ENCODE measurements around the gene AGAP6.
"Not testable (repeated sequence)": the region's sequence is repeated elsewhere in the genome, so short reads cannot be mapped to it uniquely, and the experiment has no call there.

Gene AGAP6

DNA sequence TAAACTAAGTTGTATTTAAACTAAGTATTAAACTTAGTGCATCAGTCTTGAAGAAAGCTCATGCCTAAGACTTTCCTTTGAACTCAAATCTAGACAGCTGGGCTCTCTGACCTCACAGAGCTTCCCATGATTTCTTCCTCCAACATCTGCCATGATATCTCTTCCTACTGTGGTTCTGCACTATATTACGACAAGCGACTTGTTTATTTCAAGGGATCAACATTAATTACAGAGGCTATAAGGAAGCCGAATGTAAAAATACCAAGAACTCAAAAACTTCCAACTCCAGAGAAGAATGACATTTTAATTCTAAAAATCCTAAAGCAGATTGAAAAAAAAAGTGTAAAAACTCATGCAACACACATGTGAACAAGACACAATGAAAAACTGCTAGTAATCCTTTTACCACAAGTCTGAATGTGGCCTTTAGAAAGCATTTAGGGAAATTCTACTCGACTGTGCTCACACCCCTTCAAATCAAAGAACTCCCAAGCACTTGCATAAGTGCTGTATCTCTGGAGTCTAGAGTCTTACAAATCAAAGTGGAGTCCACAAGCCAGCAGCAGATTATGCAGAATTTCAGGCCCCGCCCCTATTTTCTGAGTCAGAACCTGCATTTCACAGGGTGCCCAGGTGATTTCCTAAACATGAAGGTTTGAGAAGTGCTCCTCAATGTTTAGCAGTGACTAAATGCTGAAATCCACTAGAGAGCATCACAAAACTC lies 56.9 kb downstream of the AGAP6 start:
- Histone ChIP-seq H3K27me3 (ENCODE audit: control insufficient read depth, insufficient read depth, low read length) (no peaks in the 10 kb centered on the region), H2AFZ (no peak overlapping the region), H3K27ac (no peak overlapping the region), H3K9me3 (ENCODE audit: control insufficient read depth, low read length) (no peaks in the 10 kb centered on the region), H3K4me3 (ENCODE audit: low read depth, low read length) (no peak overlapping the region), H3K79me2 (no peaks in the 10 kb centered on the region), H3K9ac (no peak overlapping the region), H3K36me3 (ENCODE audit: control insufficient read depth, insufficient read depth, low read length) (no peaks in the 10 kb centered on the region), H3K4me2 (ENCODE audit: low read length) (no peak overlapping the region), H3K4me1 (no peaks in the 10 kb centered on the region)
- TF ChIP-seq, protein P1, sequence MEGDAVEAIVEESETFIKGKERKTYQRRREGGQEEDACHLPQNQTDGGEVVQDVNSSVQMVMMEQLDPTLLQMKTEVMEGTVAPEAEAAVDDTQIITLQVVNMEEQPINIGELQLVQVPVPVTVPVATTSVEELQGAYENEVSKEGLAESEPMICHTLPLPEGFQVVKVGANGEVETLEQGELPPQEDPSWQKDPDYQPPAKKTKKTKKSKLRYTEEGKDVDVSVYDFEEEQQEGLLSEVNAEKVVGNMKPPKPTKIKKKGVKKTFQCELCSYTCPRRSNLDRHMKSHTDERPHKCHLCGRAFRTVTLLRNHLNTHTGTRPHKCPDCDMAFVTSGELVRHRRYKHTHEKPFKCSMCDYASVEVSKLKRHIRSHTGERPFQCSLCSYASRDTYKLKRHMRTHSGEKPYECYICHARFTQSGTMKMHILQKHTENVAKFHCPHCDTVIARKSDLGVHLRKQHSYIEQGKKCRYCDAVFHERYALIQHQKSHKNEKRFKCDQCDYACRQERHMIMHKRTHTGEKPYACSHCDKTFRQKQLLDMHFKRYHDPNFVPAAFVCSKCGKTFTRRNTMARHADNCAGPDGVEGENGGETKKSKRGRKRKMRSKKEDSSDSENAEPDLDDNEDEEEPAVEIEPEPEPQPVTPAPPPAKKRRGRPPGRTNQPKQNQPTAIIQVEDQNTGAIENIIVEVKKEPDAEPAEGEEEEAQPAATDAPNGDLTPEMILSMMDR (IDR thresholded peaks at IDR 0.05) = no peak

GRCh38 chr10:50046457-50046856 lies 58.3 kb downstream of the AGAP6 start:
- H3K27ac ChIP-seq; H3K9me3 ChIP-seq (ENCODE audit: control insufficient read depth, low read length); H3K4me1 ChIP-seq; H2AFZ ChIP-seq; H3K36me3 ChIP-seq (ENCODE audit: control insufficient read depth, insufficient read depth, low read length); H3K9ac ChIP-seq; H3K27me3 ChIP-seq (ENCODE audit: control insufficient read depth, insufficient read depth, low read length); H3K79me2 ChIP-seq; H3K4me3 ChIP-seq (ENCODE audit: low read depth, low read length); H3K4me2 ChIP-seq (ENCODE audit: low read length): not testable (repeated sequence)

DNA sequence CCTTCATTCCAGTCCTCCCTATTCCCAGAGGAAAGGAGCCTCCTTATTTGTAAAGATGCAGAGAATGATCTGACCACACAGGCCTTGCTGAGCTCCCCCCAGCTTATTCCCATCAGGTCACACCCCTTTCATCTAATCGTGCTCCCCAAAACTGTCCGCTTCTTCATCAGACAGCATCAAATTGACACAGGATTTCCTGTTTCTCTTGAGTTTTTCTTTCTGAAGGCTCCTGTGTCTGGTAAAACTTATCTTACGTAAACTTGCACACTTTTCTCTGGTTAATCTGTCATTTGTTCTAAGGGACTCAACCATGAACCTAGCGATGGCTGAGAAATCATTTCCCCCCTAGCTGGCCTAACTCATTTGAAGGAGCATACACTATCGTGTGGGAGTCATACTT lies 59.4 kb downstream of the AGAP6 start:
- H3K9ac ChIP-seq; H3K4me1 ChIP-seq; H3K4me2 ChIP-seq (ENCODE audit: low read length); H2AFZ ChIP-seq; H3K36me3 ChIP-seq (ENCODE audit: control insufficient read depth, insufficient read depth, low read length); H3K27me3 ChIP-seq (ENCODE audit: control insufficient read depth, insufficient read depth, low read length); H3K27ac ChIP-seq; H3K4me3 ChIP-seq (ENCODE audit: low read depth, low read length); H3K79me2 ChIP-seq; H3K9me3 ChIP-seq (ENCODE audit: control insufficient read depth, low read length): not testable (repeated sequence)

GRCh38 chr10:50051995-50052660 lies 63.9 kb downstream of the AGAP6 start:
- not testable (repeated sequence) for H3K9ac ChIP-seq; H3K9me3 ChIP-seq (ENCODE audit: control insufficient read depth, low read length); H3K36me3 ChIP-seq (ENCODE audit: control insufficient read depth, insufficient read depth, low read length); H3K27ac ChIP-seq; H3K4me3 ChIP-seq (ENCODE audit: low read depth, low read length); H2AFZ ChIP-seq; H3K79me2 ChIP-seq; H3K4me2 ChIP-seq (ENCODE audit: low read length); H3K4me1 ChIP-seq; H3K27me3 ChIP-seq (ENCODE audit: control insufficient read depth, insufficient read depth, low read length)

DNA sequence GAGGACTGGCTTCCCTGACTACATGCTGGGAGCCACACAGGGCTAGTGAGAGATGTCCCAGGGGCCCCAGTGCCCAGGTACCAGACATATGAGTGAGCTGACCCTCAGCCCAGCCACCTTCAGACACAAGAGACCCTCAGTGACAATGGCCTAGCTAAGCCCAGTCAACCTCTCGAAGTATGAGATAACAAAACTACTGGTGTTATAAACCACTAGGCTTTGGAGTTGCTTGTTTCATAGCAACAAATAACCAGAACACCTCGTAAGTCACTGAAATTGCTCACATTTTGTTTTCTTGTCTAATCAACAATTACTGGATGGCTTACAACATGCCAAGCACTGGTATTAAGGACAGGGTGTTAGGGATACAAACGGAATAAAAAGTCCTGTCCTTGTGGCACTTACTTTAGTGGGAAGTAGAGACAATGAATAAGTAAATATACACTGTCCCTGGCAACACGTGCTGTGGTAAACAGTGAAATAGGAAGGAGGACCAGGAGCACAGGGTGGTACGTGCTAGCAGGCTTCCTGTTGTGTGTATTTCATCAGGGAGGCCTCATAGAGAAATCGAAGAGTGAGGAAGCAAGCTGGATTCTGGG lies 64.7 kb downstream of the AGAP6 start:
- not testable (repeated sequence) for H3K4me2 ChIP-seq (ENCODE audit: low read length); H3K27me3 ChIP-seq (ENCODE audit: control insufficient read depth, insufficient read depth, low read length); H2AFZ ChIP-seq; H3K36me3 ChIP-seq (ENCODE audit: control insufficient read depth, insufficient read depth, low read length); H3K4me3 ChIP-seq (ENCODE audit: low read depth, low read length); H3K9me3 ChIP-seq (ENCODE audit: control insufficient read depth, low read length); H3K27ac ChIP-seq; H3K79me2 ChIP-seq; H3K9ac ChIP-seq; H3K4me1 ChIP-seq

GRCh38 chr10:50055494-50056292 lies 67.5 kb downstream of the AGAP6 start:
- not testable (repeated sequence) for H3K4me1 ChIP-seq; H3K4me2 ChIP-seq (ENCODE audit: low read length); H3K27me3 ChIP-seq (ENCODE audit: control insufficient read depth, insufficient read depth, low read length); H3K79me2 ChIP-seq; H2AFZ ChIP-seq; H3K9ac ChIP-seq; H3K36me3 ChIP-seq (ENCODE audit: control insufficient read depth, insufficient read depth, low read length); H3K9me3 ChIP-seq (ENCODE audit: control insufficient read depth, low read length); H3K27ac ChIP-seq; H3K4me3 ChIP-seq (ENCODE audit: low read depth, low read length)

GRCh38 chr10:50056654-50057053 lies 68.4 kb downstream of the AGAP6 start:
- H3K4me3 ChIP-seq (ENCODE audit: low read depth, low read length); H3K4me2 ChIP-seq (ENCODE audit: low read length); H3K79me2 ChIP-seq; H3K27ac ChIP-seq; H2AFZ ChIP-seq; H3K4me1 ChIP-seq; H3K27me3 ChIP-seq (ENCODE audit: control insufficient read depth, insufficient read depth, low read length); H3K9ac ChIP-seq; H3K36me3 ChIP-seq (ENCODE audit: control insufficient read depth, insufficient read depth, low read length); H3K9me3 ChIP-seq (ENCODE audit: control insufficient read depth, low read length): not testable (repeated sequence)

GRCh38 chr10:50058727-50059126 lies 70.5 kb downstream of the AGAP6 start:
- H3K27ac ChIP-seq; H3K4me3 ChIP-seq (ENCODE audit: low read depth, low read length); H3K9ac ChIP-seq; H3K4me2 ChIP-seq (ENCODE audit: low read length); H3K27me3 ChIP-seq (ENCODE audit: control insufficient read depth, insufficient read depth, low read length); H3K79me2 ChIP-seq; H3K36me3 ChIP-seq (ENCODE audit: control insufficient read depth, insufficient read depth, low read length); H3K9me3 ChIP-seq (ENCODE audit: control insufficient read depth, low read length); H2AFZ ChIP-seq; H3K4me1 ChIP-seq: not testable (repeated sequence)

DNA sequence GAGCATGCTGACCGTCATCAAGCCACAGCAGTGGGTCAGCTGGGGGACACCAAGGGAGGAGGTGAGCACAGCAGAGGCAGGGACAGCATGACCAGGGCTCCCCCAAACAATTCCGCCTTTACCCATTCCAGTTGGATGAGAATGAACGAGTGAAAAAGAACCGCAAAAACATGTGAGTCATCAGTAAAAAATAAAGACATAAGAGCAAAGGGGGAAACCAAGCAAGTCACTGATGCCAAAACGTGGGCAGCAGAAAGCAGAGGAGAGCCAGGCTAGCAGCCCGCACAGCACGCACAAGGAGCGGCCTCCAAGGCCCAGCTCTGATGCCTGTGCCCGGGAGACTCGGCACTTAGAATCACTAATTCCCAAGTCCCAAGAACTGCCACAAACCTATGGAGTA lies 71.7 kb downstream of the AGAP6 start:
- H3K27me3 ChIP-seq (ENCODE audit: control insufficient read depth, insufficient read depth, low read length); H3K79me2 ChIP-seq; H3K4me1 ChIP-seq; H3K9ac ChIP-seq; H3K27ac ChIP-seq; H3K9me3 ChIP-seq (ENCODE audit: control insufficient read depth, low read length); H3K36me3 ChIP-seq (ENCODE audit: control insufficient read depth, insufficient read depth, low read length); H3K4me2 ChIP-seq (ENCODE audit: low read length); H2AFZ ChIP-seq; H3K4me3 ChIP-seq (ENCODE audit: low read depth, low read length): not testable (repeated sequence)
